Activated naive CD8-positive, alpha-beta T cell (primary cell): ENCODE results near the gene GRAMD1B.

Experiments used
- H3K27ac Mint-ChIP-seq: one replicate; pipeline ENCODE4 v1.8.0; 2021; ENCODE audit warnings: mixed read lengths
- H3K27me3 Mint-ChIP-seq: one replicate; pipeline ENCODE4 v1.8.0; 2021; ENCODE audit warnings: mixed read lengths
- H3K36me3 Mint-ChIP-seq: one replicate; pipeline ENCODE4 v1.8.0; 2021; ENCODE audit warnings: mixed read lengths
- H3K4me1 Mint-ChIP-seq: one replicate; pipeline ENCODE4 v1.8.0; 2021; ENCODE audit warnings: low read depth, mixed read lengths
- H3K4me3 Mint-ChIP-seq: one replicate; pipeline ENCODE4 v1.8.0; 2021; ENCODE audit warnings: mild to moderate bottlenecking, mixed read lengths
- H3K9me3 Mint-ChIP-seq: one replicate; pipeline ENCODE4 v1.8.0; 2021; ENCODE audit warnings: low read depth, mixed read lengths

Gene GRAMD1B

GRCh38 chr11:123532131-123532530 is 102.1 kb downstream of the GRAMD1B start:
- no peaks in the 10 kb centered on the region for H3K9me3 Mint-ChIP-seq
- no peak overlapping the region for H3K4me3 Mint-ChIP-seq
- no peak overlapping the region for H3K27ac Mint-ChIP-seq
- H3K27me3 Mint-ChIP-seq: no peaks in the 10 kb centered on the region
- no peaks in the 10 kb centered on the region for H3K36me3 Mint-ChIP-seq
- no peaks in the 10 kb centered on the region for H3K4me1 Mint-ChIP-seq

GRCh38 chr11:123535401-123535800 is 105.3 kb downstream of the GRAMD1B start:
- Mint-ChIP-seq H3K4me1 (no peaks in the 10 kb centered on the region), H3K36me3 (no peaks in the 10 kb centered on the region), H3K27ac (no peak overlapping the region), H3K9me3 (no peaks in the 10 kb centered on the region), H3K4me3 (no peak overlapping the region), H3K27me3 (no peaks in the 10 kb centered on the region)

GRCh38 chr11:123536690-123537437 is 106.8 kb downstream of the GRAMD1B start:
- H3K36me3 Mint-ChIP-seq: no peaks in the 10 kb centered on the region
- H3K9me3 Mint-ChIP-seq: no peaks in the 10 kb centered on the region
- H3K27ac Mint-ChIP-seq: no peak overlapping the region
- no peak overlapping the region for H3K4me3 Mint-ChIP-seq
- no peaks in the 10 kb centered on the region for H3K27me3 Mint-ChIP-seq
- H3K4me1 Mint-ChIP-seq: no peaks in the 10 kb centered on the region

DNA sequence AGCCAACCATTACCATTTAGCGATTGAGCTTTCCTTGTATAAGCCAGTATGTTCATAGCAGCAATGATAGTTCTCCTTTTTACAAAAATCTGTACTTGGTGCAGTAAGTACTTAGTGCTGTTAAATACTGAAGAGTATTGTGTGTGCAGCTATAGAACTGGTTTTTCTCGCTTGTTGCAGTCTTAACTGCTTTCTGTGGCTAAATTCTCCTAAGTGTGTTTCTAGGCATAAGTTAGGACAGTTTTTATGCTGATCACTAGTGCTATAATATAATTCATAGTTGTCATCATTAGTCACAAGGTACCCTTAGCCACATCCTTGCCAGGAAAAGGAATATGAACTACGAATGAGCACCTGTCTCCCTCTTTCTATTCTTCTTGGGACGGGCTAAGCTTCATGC is 107.7 kb downstream of the GRAMD1B start:
- Mint-ChIP-seq H3K4me3 (no peak overlapping the region), H3K9me3 (no peaks in the 10 kb centered on the region), H3K27ac (no peak overlapping the region), H3K36me3 (no peaks in the 10 kb centered on the region), H3K27me3 (no peaks in the 10 kb centered on the region), H3K4me1 (no peaks in the 10 kb centered on the region)

GRCh38 chr11:123543797-123544196 is 113.7 kb downstream of the GRAMD1B start:
- Mint-ChIP-seq H3K4me3 (no peak overlapping the region), H3K27me3 (no peaks in the 10 kb centered on the region), H3K4me1 (no peaks in the 10 kb centered on the region), H3K36me3 (no peaks in the 10 kb centered on the region), H3K27ac (no peak overlapping the region), H3K9me3 (no peaks in the 10 kb centered on the region)

- Mint-ChIP-seq H3K4me3 (no peak overlapping the region), H3K36me3 (no peaks in the 10 kb centered on the region), H3K27ac (no peak overlapping the region), H3K27me3 (no peaks in the 10 kb centered on the region), H3K4me1 (no peaks in the 10 kb centered on the region), H3K9me3 (no peaks in the 10 kb centered on the region)
These were observed 114.7 kb downstream of the GRAMD1B start for GRCh38 chr11:123544631-123545375.

- no peaks in the 10 kb centered on the region for H3K27me3 Mint-ChIP-seq
- no peak overlapping the region for H3K4me3 Mint-ChIP-seq
- no peak overlapping the region for H3K27ac Mint-ChIP-seq
- H3K9me3 Mint-ChIP-seq: no peaks in the 10 kb centered on the region
- no peaks in the 10 kb centered on the region for H3K36me3 Mint-ChIP-seq
- peaks cover 2% of the 10 kb centered on the region for H3K4me1 Mint-ChIP-seq
These were observed 115.7 kb downstream of the GRAMD1B start for GRCh38 chr11:123545726-123546270.

DNA sequence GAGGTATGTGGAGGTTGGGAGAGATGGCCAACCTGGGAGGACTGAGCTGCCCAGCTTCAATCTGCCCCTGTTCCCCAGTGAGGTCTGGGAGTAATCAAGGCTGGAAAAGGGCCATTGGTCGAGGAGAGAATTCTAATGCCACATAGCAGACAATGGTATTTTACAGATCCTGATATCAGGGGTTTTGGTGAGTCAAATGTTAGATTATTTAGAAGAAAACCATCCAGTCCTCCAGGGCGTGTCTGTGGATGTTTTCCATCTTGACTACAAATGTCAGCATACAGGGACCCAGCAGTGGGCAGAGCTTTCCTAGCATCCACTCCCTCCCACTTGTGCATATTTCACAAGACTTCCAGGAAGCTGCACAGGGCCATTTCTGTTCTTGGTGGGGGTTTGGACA is 116.4 kb downstream of the GRAMD1B start:
- no peaks in the 10 kb centered on the region for H3K36me3 Mint-ChIP-seq
- no peak overlapping the region for H3K27ac Mint-ChIP-seq
- H3K4me1 Mint-ChIP-seq: peaks cover 2% of the 10 kb centered on the region
- H3K9me3 Mint-ChIP-seq: no peaks in the 10 kb centered on the region
- no peaks in the 10 kb centered on the region for H3K27me3 Mint-ChIP-seq
- H3K4me3 Mint-ChIP-seq: no peak overlapping the region

DNA sequence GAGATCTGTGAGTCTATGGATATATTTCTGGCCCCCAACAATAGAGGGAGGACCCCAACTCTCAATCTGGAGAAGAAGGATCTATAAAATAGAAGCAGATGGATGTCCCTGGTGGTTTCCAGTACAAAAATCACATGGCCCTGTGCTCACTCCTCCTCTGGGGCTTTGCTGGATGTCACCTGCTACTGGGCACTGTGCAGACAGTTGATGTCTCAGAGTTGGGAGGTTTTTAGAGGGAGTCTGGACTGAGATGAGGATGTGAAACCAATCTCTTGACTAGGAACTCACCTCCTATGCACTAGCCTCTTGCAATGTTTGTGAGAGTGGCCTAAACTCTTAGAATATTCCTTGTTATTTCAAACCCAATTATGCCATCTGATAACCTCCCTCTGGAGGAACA is 117.1 kb downstream of the GRAMD1B start:
- H3K4me1 Mint-ChIP-seq: peaks cover 2% of the 10 kb centered on the region
- no peak overlapping the region for H3K4me3 Mint-ChIP-seq
- no peaks in the 10 kb centered on the region for H3K9me3 Mint-ChIP-seq
- H3K36me3 Mint-ChIP-seq: no peaks in the 10 kb centered on the region
- no peaks in the 10 kb centered on the region for H3K27me3 Mint-ChIP-seq
- H3K27ac Mint-ChIP-seq: no peak overlapping the region

- peaks cover 2% of the 10 kb centered on the region for H3K4me1 Mint-ChIP-seq
- no peak overlapping the region for H3K27ac Mint-ChIP-seq
- no peak overlapping the region for H3K4me3 Mint-ChIP-seq
- H3K36me3 Mint-ChIP-seq: no peaks in the 10 kb centered on the region
- H3K27me3 Mint-ChIP-seq: no peaks in the 10 kb centered on the region
- no peaks in the 10 kb centered on the region for H3K9me3 Mint-ChIP-seq
These were observed 118.7 kb downstream of the GRAMD1B start for GRCh38 chr11:123548774-123549173.

DNA sequence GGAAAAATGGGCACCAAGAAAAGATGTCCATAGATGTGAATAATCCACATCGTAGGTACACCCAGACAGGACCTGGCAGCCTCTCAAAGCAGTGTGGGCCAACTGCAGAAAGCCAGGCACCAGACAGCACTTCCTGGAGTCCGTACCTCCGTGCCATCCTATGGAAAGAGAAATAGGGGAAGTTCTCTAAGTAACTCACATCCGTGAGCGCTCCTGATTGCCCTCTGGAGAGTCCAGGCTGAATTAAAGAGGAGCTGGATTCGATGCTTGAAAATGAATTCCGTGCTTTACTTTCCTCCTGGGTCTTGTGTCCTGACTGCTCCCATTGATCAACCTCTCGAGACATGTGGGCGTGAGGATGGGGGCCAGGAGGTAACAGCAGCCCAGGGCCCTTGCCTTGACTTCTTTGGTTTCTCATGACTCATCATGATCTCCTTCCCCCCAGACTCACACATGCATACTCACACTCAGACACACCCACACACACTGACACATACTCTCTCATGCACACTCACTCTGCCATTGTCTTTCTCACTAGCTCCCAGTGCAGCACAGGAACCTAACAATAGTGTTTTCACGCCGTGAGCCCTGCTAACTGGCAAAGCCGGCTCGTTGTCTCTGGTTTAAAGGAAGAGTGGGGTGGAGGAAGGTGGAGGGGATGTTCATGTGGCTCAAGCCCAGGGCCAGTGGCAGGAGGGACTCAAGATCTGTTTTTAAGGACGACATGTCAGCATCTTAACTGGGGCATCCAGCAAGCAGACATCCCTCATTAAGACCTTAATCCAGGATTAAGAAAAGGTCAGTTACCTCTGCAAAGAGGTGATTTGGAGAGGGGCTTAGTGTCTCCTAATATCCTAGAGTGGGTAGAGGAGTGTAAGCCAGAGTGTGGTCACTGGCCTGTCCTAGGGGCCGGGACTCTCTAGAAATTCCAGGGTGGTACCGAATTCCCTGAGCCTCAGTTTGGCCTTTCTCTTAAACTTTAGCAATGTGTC is 120.2 kb downstream of the GRAMD1B start:
- H3K27ac Mint-ChIP-seq: no peak overlapping the region
- H3K9me3 Mint-ChIP-seq: no peaks in the 10 kb centered on the region
- H3K36me3 Mint-ChIP-seq: no peaks in the 10 kb centered on the region
- H3K27me3 Mint-ChIP-seq: no peaks in the 10 kb centered on the region
- H3K4me1 Mint-ChIP-seq: peaks cover 2% of the 10 kb centered on the region
- no peak overlapping the region for H3K4me3 Mint-ChIP-seq

DNA sequence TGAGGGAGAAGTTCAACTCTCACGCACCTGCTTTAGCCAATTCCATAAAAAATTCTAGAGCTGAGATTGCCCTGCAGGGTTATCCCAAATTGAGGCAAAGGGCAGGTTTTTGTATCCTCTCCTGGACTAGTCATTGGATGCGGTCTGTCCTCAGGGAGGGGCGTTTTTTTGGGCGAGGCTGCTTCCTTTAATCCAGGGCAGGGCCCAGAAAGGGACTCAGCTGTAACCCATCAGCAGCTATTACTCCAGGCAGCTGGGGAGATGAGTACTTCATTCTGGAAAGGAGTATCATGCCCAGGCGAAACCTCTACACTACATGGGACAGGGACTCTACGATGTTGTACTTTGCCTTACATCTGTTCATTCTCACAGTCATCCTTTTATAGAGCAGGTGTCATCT is 121.0 kb downstream of the GRAMD1B start:
- Mint-ChIP-seq H3K27me3 (no peaks in the 10 kb centered on the region), H3K9me3 (no peaks in the 10 kb centered on the region), H3K4me3 (no peak overlapping the region), H3K27ac (no peak overlapping the region), H3K36me3 (no peaks in the 10 kb centered on the region), H3K4me1 (peaks cover 2% of the 10 kb centered on the region)

DNA sequence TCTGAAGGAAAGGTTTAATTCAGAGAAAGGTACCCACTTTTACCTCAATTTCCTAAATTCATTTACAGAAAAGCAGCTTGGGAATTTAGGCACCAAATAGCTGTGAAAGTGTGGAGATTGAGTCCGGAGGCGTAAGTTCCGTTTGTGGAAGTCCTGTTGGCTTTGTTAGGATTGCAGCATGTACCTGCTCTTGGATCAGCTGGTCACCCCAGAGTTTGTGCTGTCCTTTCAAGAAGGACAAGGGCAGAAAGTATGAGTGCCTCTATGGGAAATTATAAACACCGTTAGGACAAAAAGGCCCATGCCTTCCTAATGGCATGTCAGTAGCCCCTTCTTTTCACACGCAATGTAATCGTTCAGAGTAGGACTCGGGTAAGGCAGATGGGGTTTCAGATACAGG is 126.6 kb downstream of the GRAMD1B start:
- peaks cover 11% of the 10 kb centered on the region for H3K4me1 Mint-ChIP-seq
- peaks cover 5% of the 10 kb centered on the region for H3K27me3 Mint-ChIP-seq
- H3K4me3 Mint-ChIP-seq: no peak overlapping the region
- H3K9me3 Mint-ChIP-seq: no peaks in the 10 kb centered on the region
- H3K27ac Mint-ChIP-seq: no peak overlapping the region
- H3K36me3 Mint-ChIP-seq: no peaks in the 10 kb centered on the region

GRCh38 chr11:123558536-123559315 is 128.7 kb downstream of the GRAMD1B start:
- H3K9me3 Mint-ChIP-seq: no peaks in the 10 kb centered on the region
- H3K36me3 Mint-ChIP-seq: no peaks in the 10 kb centered on the region
- H3K4me3 Mint-ChIP-seq: no peak overlapping the region
- no peak overlapping the region for H3K27ac Mint-ChIP-seq
- peaks cover 11% of the 10 kb centered on the region for H3K4me1 Mint-ChIP-seq
- H3K27me3 Mint-ChIP-seq: peaks cover 5% of the 10 kb centered on the region
